Nephron (organoid): ENCODE data around the gene NEUROD4.

Source experiments
- H3K27ac Mint-ChIP-seq, 3 experiments: 2 replicates each; pipeline ENCODE4 v1.8.0; 2020; ENCODE audit warnings: mixed read lengths in 3 of 3, mild to moderate bottlenecking in 2 of 3, moderate library complexity in 1 of 3
- H3K27me3 Mint-ChIP-seq: 2 replicates; pipeline ENCODE4 v1.8.0; 2021; ENCODE audit warnings: low read depth, mild to moderate bottlenecking, moderate library complexity, mixed read lengths
- H3K36me3 Mint-ChIP-seq: 2 replicates; pipeline ENCODE4 v1.8.0; 2020; ENCODE audit warnings: low read depth, mixed read lengths
- H3K4me1 Mint-ChIP-seq: 2 replicates; pipeline ENCODE4 v1.8.0; 2020; ENCODE audit warnings: mixed read lengths
- H3K4me3 Mint-ChIP-seq, 3 experiments: 2 replicates each; pipeline ENCODE4 v1.8.0; 2020; ENCODE audit warnings: mild to moderate bottlenecking in 3 of 3, mixed read lengths in 3 of 3, moderate library complexity in 2 of 3
- H3K9me3 Mint-ChIP-seq: 2 replicates; pipeline ENCODE4 v1.8.0; 2020; ENCODE audit warnings: mixed read lengths
- CTCF ChIP-seq, 3 experiments: fragments of 200-600 bp; sonication (generic); IDR thresholded peaks; one replicate each; pipeline ENCODE4 v1.5.0; 2021; ENCODE audit warnings: antibody characterized with exemption in 3 of 3; ENCODE audit not compliant: unreplicated experiment in 3 of 3

The NEUROD4 gene

GRCh38 chr12:55019784-55020183 is at the start of gene NEUROD4:
Gene NEUROD4 (plus strand): TSS chr12:55019974. CDS start chr12:55026440, 6,466 bp downstream.
- Mint-ChIP-seq H3K36me3 (no peaks in the 10 kb centered on the region), H3K9me3 (no peaks in the 10 kb centered on the region), H3K4me1 (no peaks in the 10 kb centered on the region), H3K4me3 (no peak within 1 kb of the TSS), H3K27ac (no peak within 1 kb of the TSS), H3K27me3 (peaks cover 29% of the 10 kb centered on the region)
- no peak for TF ChIP-seq CTCF (IDR thresholded peaks at IDR 0.05; ENCODE audit: unreplicated experiment in 3 of 3)

- no peaks in the 10 kb centered on the region for H3K9me3 Mint-ChIP-seq
- H3K27me3 Mint-ChIP-seq = no peaks in the 10 kb centered on the region
- no peak overlapping the region for H3K4me3 Mint-ChIP-seq
- no peak for TF ChIP-seq CTCF (IDR thresholded peaks at IDR 0.05; ENCODE audit: unreplicated experiment in 3 of 3)
- no peak overlapping the region for H3K27ac Mint-ChIP-seq
- peaks cover 28% of the 10 kb centered on the region for H3K4me1 Mint-ChIP-seq
- H3K36me3 Mint-ChIP-seq = no peaks in the 10 kb centered on the region
These were observed 49.0 kb upstream of the NEUROD4 start for GRCh38 chr12:54970741-54971140.

- Mint-ChIP-seq H3K9me3 (no peaks in the 10 kb centered on the region), H3K4me3 (no peak overlapping the region)
These were observed 46.2 kb upstream of the NEUROD4 start for GRCh38 chr12:54973556-54973955.

GRCh38 chr12:54974279-54974678 is 45.5 kb upstream of the NEUROD4 start:
- no peak overlapping the region for H3K27ac Mint-ChIP-seq
- H3K4me1 Mint-ChIP-seq = peaks cover 7% of the 10 kb centered on the region
- no peak for TF ChIP-seq CTCF (IDR thresholded peaks at IDR 0.05; ENCODE audit: unreplicated experiment in 3 of 3)
- no peaks in the 10 kb centered on the region for H3K27me3 Mint-ChIP-seq
- H3K36me3 Mint-ChIP-seq = no peaks in the 10 kb centered on the region
- H3K9me3 Mint-ChIP-seq = no peaks in the 10 kb centered on the region
- H3K4me3 Mint-ChIP-seq = no peak overlapping the region

More at GRCh38 chr12:54973556-54973955, 46.2 kb upstream of the NEUROD4 start:
- Mint-ChIP-seq H3K36me3 (no peaks in the 10 kb centered on the region), H3K4me1 (peaks cover 7% of the 10 kb centered on the region), H3K27ac (no peak overlapping the region), H3K27me3 (no peaks in the 10 kb centered on the region)
- TF ChIP-seq CTCF (IDR thresholded peaks at IDR 0.05; ENCODE audit: unreplicated experiment in 3 of 3) = no peak

GRCh38 chr12:54975272-54975671 is 44.5 kb upstream of the NEUROD4 start:
- Mint-ChIP-seq H3K27ac (no peak overlapping the region), H3K4me3 (no peak overlapping the region), H3K27me3 (no peaks in the 10 kb centered on the region), H3K9me3 (no peaks in the 10 kb centered on the region), H3K4me1 (peaks cover 7% of the 10 kb centered on the region), H3K36me3 (no peaks in the 10 kb centered on the region)
- no peak for TF ChIP-seq CTCF (IDR thresholded peaks at IDR 0.05; ENCODE audit: unreplicated experiment in 3 of 3)

- Mint-ChIP-seq H3K4me1 (peaks cover 7% of the 10 kb centered on the region), H3K27me3 (no peaks in the 10 kb centered on the region), H3K4me3 (no peak overlapping the region), H3K9me3 (no peaks in the 10 kb centered on the region), H3K27ac (no peak overlapping the region), H3K36me3 (no peaks in the 10 kb centered on the region)
- TF ChIP-seq CTCF (IDR thresholded peaks at IDR 0.05; ENCODE audit: unreplicated experiment in 3 of 3) = no peak
These were observed 43.9 kb upstream of the NEUROD4 start for GRCh38 chr12:54975875-54976274.
